Lung (tissue), 12 donors: ENCODE measurements around the gene SELENOH. TPM values are rescaled to one million over a fixed set of nuclear protein-coding genes. Genes with fewer than 3 reads are reported as not detected.
A peak's percentile ranks its signal among the peaks of the same experiment; 100 is the strongest.

Experiments
- ATAC-seq: fragments of 200-7000 bp; cut with Tn5 transposase; one replicate; pipeline ENCODE4 v1.9.1; 2020; ENCODE audit warnings: moderate number of reproducible peaks; ENCODE audit not compliant: insufficient read depth, low FRiP score
- DNase-seq, 3 donors: peaks; one replicate each; pipeline ENCODE4 v3.0.0-alpha.2; 2013 to 2017
- H3K27ac ChIP-seq, 2 donors: one replicate each; pipeline ENCODE4 v1.5.1; 2013; ENCODE audit warnings: mild to moderate bottlenecking in 2 of 2, moderate library complexity in 2 of 2, control low read depth in 1 of 2, inconsistent platforms in 1 of 2, low read depth in 1 of 2, low read length in 1 of 2
- H3K27me3 ChIP-seq, 3 donors: one replicate each; pipeline ENCODE4 v1.5.1; 2013; ENCODE audit warnings: low read length in 2 of 3; ENCODE audit not compliant: control insufficient read depth in 3 of 3, insufficient read depth in 3 of 3
- H3K36me3 ChIP-seq, 4 donors: one replicate each; pipeline ENCODE4 v1.5.1; 2013; ENCODE audit warnings: low read length in 4 of 4, mild to moderate bottlenecking in 1 of 4, moderate library complexity in 1 of 4; ENCODE audit not compliant: control insufficient read depth in 4 of 4, insufficient read depth in 4 of 4
- H3K4me1 ChIP-seq, 5 donors: one replicate each; pipeline ENCODE4 v1.5.1; 2013; ENCODE audit warnings: low read length in 5 of 5, mild to moderate bottlenecking in 2 of 5, moderate library complexity in 1 of 5; ENCODE audit not compliant: control insufficient read depth in 5 of 5, insufficient read depth in 5 of 5
- H3K4me3 ChIP-seq: one replicate; pipeline ENCODE4 v1.5.1; 2013; ENCODE audit warnings: mild to moderate bottlenecking, control low read depth, moderate library complexity
- H3K9ac ChIP-seq, 2 donors: one replicate each; pipeline ENCODE4 v1.5.1; 2013; ENCODE audit warnings: low read length in 2 of 2, control low read depth in 1 of 2; ENCODE audit not compliant: insufficient read depth in 1 of 2
- H3K9me3 ChIP-seq, 4 donors: one replicate each; pipeline ENCODE4 v1.5.1; 2013; ENCODE audit warnings: low read length in 3 of 4, mild to moderate bottlenecking in 1 of 4, moderate library complexity in 1 of 4; ENCODE audit not compliant: control insufficient read depth in 4 of 4, insufficient read depth in 3 of 4
- CTCF ChIP-seq: IDR thresholded peaks from 2 replicates; pipeline ENCODE4 v1.5.1; 2012; ENCODE audit warnings: mild to moderate bottlenecking; ENCODE audit errors: control extremely low read depth, extremely low read depth
- WGBS, 2 donors: extraction: QIAGEN DNeasy Blood & Tissue Kit; methylation state at CpG; one replicate each; pipeline ENCODE4 v1.1.7; 2013; 5-methylcytosine and 5-hydroxymethylcytosine counted together
- polyA plus RNA-seq, 2 donors: library from polyadenylated mRNA; stranded (reverse); fragments of 200-250 nt; gene quantifications; one replicate each; pipeline ENCODE4 v1.2.1, GENCODE V29; 2013
- total RNA-seq, 2 donors: library from RNA; depleted of rRNA in 1 of 2; stranded (reverse); fragments of >200 nt in 1 of 2; gene quantifications; one replicate each; pipeline ENCODE4 v1.2.1, GENCODE V29; 2014 to 2021
- donor health status: control.
- donor health status: control.
- donor health status: Bipolar disorder and iron deficiency.
- donor health status: healthy.
- donor health status: DM: yes; HTN: yes; CAD: no.

Gene SELENOH
- total and polyA plus RNA-seq, 4 donors = 77.3 to 155 (median 139) TPM

- Histone ChIP-seq H3K4me1 (peaks cover 0 to 4% (median 0%) of the 10 kb centered on the region in 5 donors), H3K27me3 (no peaks in the 10 kb centered on the region), H3K36me3 (peaks cover 0 to 2% (median 0%) of the 10 kb centered on the region in 4 donors), H3K9ac (no peak overlapping the region), H3K4me3 (no peak overlapping the region), H3K9me3 (no peaks in the 10 kb centered on the region), H3K27ac (no peak overlapping the region)
- DNase-seq (no peak), ATAC-seq (no peak)
- TF ChIP-seq CTCF = no peak
These were observed 9.9 kb downstream of the SELENOH start for GRCh38 chr11:57751176-57751575.

- Histone ChIP-seq H3K27me3 (no peaks in the 10 kb centered on the region), H3K9me3 (no peaks in the 10 kb centered on the region), H3K4me1 (peaks cover 0 to 4% (median 0%) of the 10 kb centered on the region in 5 donors), H3K36me3 (peaks cover 0 to 2% (median 0%) of the 10 kb centered on the region in 4 donors), H3K9ac (no peak within 1 kb of the TSS), H3K4me3 (no peak within 1 kb of the TSS), H3K27ac (no peak within 1 kb of the TSS)
- ATAC-seq (no peak), DNase-seq (peak; percentile 27 to 59 (median 54))
- 57 to 74% methylated on average over 10 of the region's 10 CpGs for WGBS, 2 donors
- peak; percentile 13 for TF ChIP-seq CTCF
These were observed 10.5 kb downstream of the SELENOH start, which contains the start of gene BTBD18 for GRCh38 chr11:57751676-57752253. BTBD18 (minus strand) TSS chr11:57751819; CDS start chr11:57751188, 631 bp downstream.

GRCh38 chr11:57752954-57753353 lies 11.7 kb downstream of the SELENOH start:
- no peak for ATAC-seq
- no peaks in the 10 kb centered on the region for H3K9me3 ChIP-seq
- no peak overlapping the region for H3K27ac ChIP-seq
- H3K4me3 ChIP-seq = no peak overlapping the region
- TF ChIP-seq CTCF = no peak
- H3K36me3 ChIP-seq = no peaks in the 10 kb centered on the region
- H3K9ac ChIP-seq = no peak overlapping the region
- peaks cover 0 to 4% (median 0%) of the 10 kb centered on the region in 5 donors for H3K4me1 ChIP-seq
- 96 to 98% methylated on average over 30 of the region's 30 CpGs for WGBS, 2 donors
- DNase-seq = no peak
- H3K27me3 ChIP-seq = no peaks in the 10 kb centered on the region

GRCh38 chr11:57758174-57758573 lies 16.9 kb downstream of the SELENOH start:
- Histone ChIP-seq H3K27me3 (no peaks in the 10 kb centered on the region), H3K9ac (no peak overlapping the region), H3K4me3 (no peak overlapping the region), H3K4me1 (peaks cover 0 to 2% (median 0%) of the 10 kb centered on the region in 5 donors), H3K9me3 (no peaks in the 10 kb centered on the region), H3K27ac (no peak overlapping the region), H3K36me3 (no peaks in the 10 kb centered on the region)
- DNase-seq = no peak
- 82 to 96% methylated on average over 3 of the region's 3 CpGs for WGBS, 2 donors
- ATAC-seq = no peak
- no peak for TF ChIP-seq CTCF
